ENCODE results near the gene TNRC6C. TPM values are rescaled to one million over a fixed set of nuclear protein-coding genes. Genes with fewer than 3 reads are reported as not detected.
"Not testable (repeated sequence)": the region's sequence is repeated elsewhere in the genome, so short reads cannot be mapped to it uniquely, and the experiment has no call there.

The TNRC6C gene
- total RNA-seq, 4 donors from 2014 or later: 6.4 to 20.5 (median 10.5) TPM

- no peak for TF ChIP-seq CTCF (IDR thresholded peaks at IDR 0.05)
- no peak for ATAC-seq (ENCODE audit: low FRiP score)
- no peak for DNase-seq (ENCODE audit: low spot score)
Measured at GRCh38 chr17:78138204-78139060, 179.9 kb downstream of the TNRC6C start.

GRCh38 chr17:78139861-78140168 is 181.3 kb downstream of the TNRC6C start:
- not testable (repeated sequence) for DNase-seq (ENCODE audit: low spot score); ATAC-seq (ENCODE audit: low FRiP score)

DNA sequence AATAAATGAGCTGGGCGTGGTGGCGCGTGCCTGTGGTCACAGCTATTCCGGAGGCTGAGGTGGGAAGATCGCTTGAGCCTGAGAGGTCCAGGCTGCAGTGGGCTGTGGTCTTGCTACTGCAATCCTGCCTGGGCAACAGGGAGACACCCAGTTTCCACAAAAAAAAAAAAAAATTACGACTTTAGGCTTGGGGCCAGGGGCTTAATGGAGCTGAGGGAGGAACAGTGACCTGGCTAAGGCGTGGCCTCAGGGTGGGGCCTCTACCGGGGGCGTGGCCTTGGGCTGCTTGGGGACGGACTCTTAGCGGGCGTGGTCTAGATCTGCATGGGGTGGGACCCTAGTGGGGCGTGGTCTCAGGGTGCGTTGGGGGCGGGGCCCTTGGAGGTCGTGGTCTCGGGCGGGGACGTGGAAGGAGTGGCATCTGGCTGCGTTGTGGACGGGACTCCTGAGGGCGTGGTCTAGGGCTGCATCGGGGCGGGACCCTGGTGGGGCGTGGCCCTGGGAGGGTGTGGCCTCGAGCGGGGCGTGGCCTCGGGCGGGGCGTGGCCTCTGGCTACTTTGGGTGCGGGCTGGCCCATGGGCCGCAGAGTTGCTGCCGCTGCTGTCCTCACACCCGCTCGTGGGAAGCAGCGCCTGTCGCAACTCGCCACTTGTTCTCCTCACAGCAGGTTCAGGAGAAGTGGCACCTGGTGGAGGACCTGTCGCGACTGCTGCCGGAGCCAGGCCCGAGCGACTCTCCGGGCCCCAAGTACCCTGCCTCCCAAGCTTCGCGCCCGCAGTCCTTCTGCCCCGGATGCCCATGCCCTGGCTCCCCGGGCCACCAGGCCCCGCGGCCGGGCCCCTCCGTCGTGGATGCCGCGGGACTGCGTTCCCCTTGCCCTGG is 181.9 kb downstream of the TNRC6C start:
- TF ChIP-seq CTCF (IDR thresholded peaks at IDR 0.05): no peak
- DNase-seq (ENCODE audit: low spot score) (peak; percentile 73), ATAC-seq (ENCODE audit: low FRiP score) (peak; percentile 79)

GRCh38 chr17:78141437-78142118 is 183.1 kb downstream of the TNRC6C start:
- DNase-seq (ENCODE audit: low spot score) (no peak), ATAC-seq (ENCODE audit: low FRiP score) (no peak)
- TF ChIP-seq CTCF (IDR thresholded peaks at IDR 0.05): no peak

DNA sequence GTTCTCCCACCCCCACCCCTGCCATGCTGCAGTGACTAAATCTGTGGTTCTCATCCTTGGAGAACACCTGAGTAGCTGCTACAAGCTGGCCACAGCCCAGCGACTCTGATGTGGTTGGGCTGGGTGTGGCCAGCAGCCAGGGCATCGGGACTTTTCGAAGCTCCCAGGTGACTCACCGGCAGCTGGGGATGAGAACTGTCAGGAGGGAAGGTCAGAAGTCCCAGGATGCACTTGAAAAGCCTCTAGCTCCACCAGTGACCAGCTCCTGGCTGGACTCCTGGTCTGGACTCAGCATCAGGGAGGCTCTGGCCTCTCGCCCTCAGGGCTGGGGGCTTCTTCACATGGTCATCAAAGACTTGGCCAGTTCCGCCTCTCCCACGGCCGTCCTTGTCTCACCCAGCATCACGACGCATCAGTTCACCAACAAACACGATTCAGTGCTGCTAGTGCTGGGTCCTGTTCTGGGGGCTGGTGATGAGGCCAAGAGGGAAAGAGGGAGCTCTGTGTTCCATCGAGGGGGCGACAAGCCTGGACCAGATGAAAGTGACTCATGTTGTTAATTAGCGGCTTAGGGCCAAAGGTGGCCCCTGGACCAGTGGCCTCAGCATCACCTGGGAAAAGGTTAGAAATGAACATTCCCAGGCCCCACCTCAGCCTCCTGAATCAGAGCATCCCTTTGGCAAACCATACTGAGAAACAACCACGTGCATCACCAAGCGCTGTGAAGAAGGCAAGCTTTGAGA is 183.8 kb downstream of the TNRC6C start:
- TF ChIP-seq CTCF (IDR thresholded peaks at IDR 0.05): no peak
- ATAC-seq (ENCODE audit: low FRiP score) (no peak), DNase-seq (ENCODE audit: low spot score) (no peak)

GRCh38 chr17:78143214-78144146 is 185.0 kb downstream of the TNRC6C start:
- ATAC-seq (ENCODE audit: low FRiP score) (no peak), DNase-seq (ENCODE audit: low spot score) (no peak)
- TF ChIP-seq CTCF (IDR thresholded peaks at IDR 0.05): no peak

Data from omental fat pad (tissue), 4 donors.